GM12878 (cell line): ENCODE measurements around the gene SLC9C2. TPM values are rescaled to one million over a fixed set of nuclear protein-coding genes. Genes with fewer than 3 reads are reported as not detected.

Experiments
- ATAC-seq: fragments of 200-7000 bp; cut with Tn5 transposase; 3 replicates; pipeline ENCODE4 v1.9.1; 2020; ENCODE audit warnings: mild to moderate bottlenecking, moderate library complexity
- BruUV-seq: library from RNA; stranded (reverse); fragments of 400-500 nt; replicated peaks from 2 replicates; lab custom pipeline; 2021; lab: Mats Ljungman, UMichigan
- CTCF ChIA-PET: fragments of 300-600 bp; sonication (Branson Sonifier 250); formaldehyde crosslinking; extraction: SDS; loops from one replicate; lab custom pipeline; 2021; ENCODE audit warnings: inconsistent platforms; lab: Yijun Ruan, JAX
- POLR2A ChIA-PET: fragments of 350-600 bp; formaldehyde crosslinking; extraction: SDS; loops from one replicate; lab custom pipeline; 2021; ENCODE audit warnings: inconsistent platforms; lab: Charles Lee
- RAD21 ChIA-PET: fragments of 300-600 bp; sonication (Branson Sonifier 250); formaldehyde crosslinking; loops from one replicate; lab custom pipeline; 2023; ENCODE audit warnings: antibody characterized with exemption; ENCODE audit not compliant: unreplicated experiment; lab: Charles Lee
- SMC1A ChIA-PET: fragments of 300-600 bp; sonication (Branson Sonifier 250); formaldehyde crosslinking; loops from one replicate; lab custom pipeline; 2023; ENCODE audit not compliant: unreplicated experiment, uncharacterized antibody; lab: Charles Lee
- DNase-seq: peaks from one replicate; pipeline ENCODE4 v3.0.0-alpha.2; 2011; ENCODE audit warnings: low read depth, low spot score
- FAIRE-seq: peaks from 3 replicates; lab custom pipeline; 2011; peaks lifted over from hg19 to GRCh38; lab: Jason Lieb, UNC
- H2AFZ ChIP-seq: 2 replicates; pipeline ENCODE4 v1.6.0; 2011; ENCODE audit warnings: low read depth, low read length, control low read depth; ENCODE audit not compliant: control insufficient read depth
- H3K27ac ChIP-seq: 2 replicates; pipeline ENCODE4 v1.5.1; 2011; ENCODE audit warnings: control low read depth; ENCODE audit not compliant: control insufficient read depth, insufficient read depth
- H3K27me3 ChIP-seq, 2 experiments: replicated peaks in 1 of 2; 2 replicates each; pipeline versions ENCODE4 v1.6.0 to v1.6.1; 2011; ENCODE audit warnings: low read length in 1 of 2; ENCODE audit not compliant: control insufficient read depth in 2 of 2, insufficient read depth in 2 of 2
- H3K36me3 ChIP-seq, 2 experiments: 2 replicates each; pipeline ENCODE4 v1.5.1; 2011; ENCODE audit warnings: low read length in 1 of 2; ENCODE audit not compliant: control insufficient read depth in 2 of 2, insufficient read depth in 2 of 2
- H3K4me1 ChIP-seq: 2 replicates; pipeline ENCODE4 v1.6.1; 2011; ENCODE audit warnings: mild to moderate bottlenecking, low read length, moderate library complexity, mixed read lengths; ENCODE audit not compliant: control insufficient read depth, insufficient read depth
- H3K4me2 ChIP-seq: 2 replicates; pipeline ENCODE4 v1.6.0; 2011; ENCODE audit warnings: control low read depth; ENCODE audit not compliant: control insufficient read depth, insufficient read depth
- H3K4me3 ChIP-seq: fragments of 200-600 bp; sonication (generic); 2 replicates; pipeline ENCODE4 v1.5.1; 2016
- H3K79me2 ChIP-seq: 2 replicates; pipeline ENCODE4 v1.6.0; 2011; ENCODE audit warnings: low read length; ENCODE audit not compliant: control insufficient read depth, insufficient read depth
- H3K9ac ChIP-seq: 2 replicates; pipeline ENCODE4 v1.8.0; 2011; ENCODE audit warnings: low read length, control low read depth, mixed read lengths; ENCODE audit not compliant: control insufficient read depth, insufficient read depth
- H3K9me3 ChIP-seq: replicated peaks from 3 replicates; pipeline ENCODE4 v1.5.1; 2011; ENCODE audit warnings: mild to moderate bottlenecking, low read length; ENCODE audit not compliant: control insufficient read depth, insufficient read depth
- H4K20me1 ChIP-seq: 2 replicates; pipeline ENCODE4 v1.6.0; 2011; ENCODE audit not compliant: control insufficient read depth, insufficient read depth
- BACH1 ChIP-seq: fragments of 450-650 bp; IDR thresholded peaks from 2 replicates; pipeline ENCODE4 v1.6.1; 2017; ENCODE audit warnings: mild to moderate bottlenecking, borderline replicate concordance
- IRF4 ChIP-seq: IDR thresholded peaks from 2 replicates; pipeline ENCODE4 v1.6.1; 2011; ENCODE audit warnings: low read depth, low read length
- KLF5 ChIP-seq: fragments of 450-650 bp; IDR thresholded peaks from 2 replicates; pipeline ENCODE4 v1.6.1; 2014; ENCODE audit warnings: mild to moderate bottlenecking; ENCODE audit not compliant: partially characterized antibody
- TBL1XR1 ChIP-seq: IDR thresholded peaks from 2 replicates; pipeline ENCODE4 v1.6.1; 2012; ENCODE audit warnings: low read depth, low read length, improper control_type of control experiment
- TCF12 ChIP-seq: IDR thresholded peaks from 2 replicates; pipeline ENCODE4 v1.6.1; 2011; ENCODE audit warnings: low read depth, mild to moderate bottlenecking, low read length
- TCF3 ChIP-seq: IDR thresholded peaks from 2 replicates; pipeline ENCODE4 v1.6.1; 2012; ENCODE audit warnings: low read depth, mild to moderate bottlenecking, low read length, borderline replicate concordance; ENCODE audit not compliant: insufficient read depth
- ZNF274 ChIP-seq: IDR thresholded peaks from one replicate; pipeline ENCODE4 v1.8.0; 2011; ENCODE audit not compliant: insufficient read length, insufficient read depth
- WGBS: methylation state at CpG from one replicate; pipeline ENCODE4 v1.1.6; 2016; ENCODE audit warnings: low lambda C conversion rate; ENCODE audit not compliant: insufficient replicate concordance, insufficient coverage; ENCODE audit errors: missing lambda C conversion rate; 5-methylcytosine and 5-hydroxymethylcytosine counted together
- in situ Hi-C: fragments of 300-500 bp; cut with MboI; formaldehyde crosslinking; loops from 9 replicates; pipeline ENCODE4 v1.14.3; 2018; ENCODE audit warnings: mixed read lengths
- intact Hi-C: fragments of 100-400 bp; cut with micrococcal nuclease; formaldehyde crosslinking; loops from one replicate; pipeline ENCODE4 v1.14.2; 2022; ENCODE audit not compliant: unreplicated experiment
- polyA plus RNA-seq, 11 experiments: library from polyadenylated mRNA; depleted of rRNA in 4 of 11; unstranded in 6 of 11; stranded (reverse) in 5 of 11; fragments of >200 nt; fragmentation: Nextera tagmentation in 4 of 11; fragmentation: Illumina TruSeq in 1 of 11; extraction: Ambion mirVana in 4 of 11; extraction: Trizol in 1 of 11; gene quantifications; 1 replicate in 1 of 11; 2 replicates in 10 of 11; pipeline versions ENCODE4 v1.2.1 to v1.2.3, GENCODE V29; 2011 to 2016; ENCODE audit warnings: inconsistent platforms in 2 of 11, missing spikeins in 2 of 11, low read depth in 1 of 11
- total RNA-seq, 4 experiments: library from RNA; depleted of rRNA in 3 of 4; stranded (reverse); fragments of >200 nt in 3 of 4; fragmentation: Illumina TruSeq in 1 of 4; extraction: Trizol in 1 of 4; gene quantifications; 2 replicates each; pipeline versions ENCODE4 v1.2.1 to v1.2.3, GENCODE V29; 2013 to 2021
- TF ChIP-seq, protein P1 (sequence below): IDR thresholded peaks from 2 replicates; pipeline ENCODE4 v1.6.1; 2011; ENCODE audit warnings: low read depth, low read length, improper control_type of control experiment, borderline replicate concordance
- TF ChIP-seq, protein P2 (sequence below): fragments of 450-650 bp; formaldehyde crosslinking; IDR thresholded peaks from 2 replicates; pipeline ENCODE4 v1.4.0; 2020; ENCODE audit warnings: mild to moderate bottlenecking, moderate library complexity
- TF ChIP-seq, protein P3 (sequence below): fragments of 450-650 bp; IDR thresholded peaks from 2 replicates; pipeline ENCODE4 v1.6.1; 2016; ENCODE audit warnings: mild to moderate bottlenecking, moderate library complexity, borderline replicate concordance
- TF ChIP-seq, protein P4 (sequence below), 3 experiments: IDR thresholded peaks in 2 of 3; conservative IDR thresholded peaks in 1 of 3; 2 replicates each; pipeline ENCODE4 v1.5.1; 2011; ENCODE audit warnings: low read depth in 3 of 3, low read length in 3 of 3, mild to moderate bottlenecking in 3 of 3, control low read depth in 2 of 3, moderate library complexity in 2 of 3, inconsistent platforms in 1 of 3, mixed read lengths in 1 of 3; ENCODE audit not compliant: control insufficient read depth in 2 of 3, insufficient read depth in 1 of 3; ENCODE audit errors: extremely low read depth in 1 of 3

The SLC9C2 gene
- total and polyA plus RNA-seq, 10 of the 15 experiments (the other 5 are each of a cell fraction or from before 2014, with no cell fraction given) = not detected

DNA sequence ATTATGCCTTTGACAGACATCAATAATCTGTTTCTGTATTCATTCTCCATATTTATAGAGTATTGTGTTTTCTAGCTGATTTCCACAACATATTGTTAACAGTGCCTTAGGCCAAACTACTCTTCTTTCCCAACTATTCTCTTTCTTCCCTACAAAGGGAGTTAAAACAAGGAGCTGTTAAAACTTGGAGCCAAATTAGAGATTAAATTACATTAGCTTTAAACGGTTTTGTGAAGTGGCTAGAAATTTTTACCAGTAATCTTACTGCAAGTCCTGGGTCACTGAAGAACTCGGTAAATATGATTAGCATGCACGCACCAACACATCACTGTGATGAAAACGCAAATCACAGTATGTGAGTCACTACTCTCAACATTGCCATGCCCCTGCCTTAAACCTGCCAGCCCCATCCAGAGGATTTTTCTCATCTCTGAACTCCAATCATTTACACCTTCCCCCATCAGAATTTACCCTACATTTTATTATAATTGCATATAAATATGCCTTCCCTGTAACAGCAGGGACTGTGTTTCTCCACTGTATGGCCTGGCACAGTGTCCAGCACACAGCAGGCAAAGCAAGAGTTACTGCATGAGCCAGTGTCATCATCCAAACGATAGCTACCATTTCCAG, 127.2 kb downstream of the SLC9C2 start:
- peaks cover 0 to 3% of the 10 kb centered on the region in 2 experiments; a peak in 1 of 4 replicates for H3K36me3 ChIP-seq
- peak overlapping the region; percentile 97 for H2AFZ ChIP-seq
- RAD21 ChIA-PET = interaction anchor here (1.1 to 3.4 kb wide), 5 partner anchors 31 to 392 kb away, joined by 3 to 15 read pairs (median 4); partner anchors contain the start of genes GAS5 and ZBTB37
- POLR2A ChIA-PET = interaction anchor here (0.6 to 1.0 kb wide), 2 partner anchors 54 to 58 kb away, joined by 3 to 4 read pairs; no protein-coding TSS in a partner anchor
- H3K4me1 ChIP-seq = peaks cover 8% of the 10 kb centered on the region
- H4K20me1 ChIP-seq = no peaks in the 10 kb centered on the region
- intact Hi-C loops = loop anchor here (2.0 kb wide), 1 partner anchor 45 kb away; no protein-coding TSS in a partner anchor
- DNase-seq (no peak), FAIRE-seq (no peak), ATAC-seq (no peak)
- BruUV-seq = no TSS peak
- H3K27ac ChIP-seq = peak overlapping the region; percentile 86
- 11% methylated on average over 5 of the region's 5 CpGs for WGBS
- CTCF ChIA-PET = interaction anchor here (0.8 to 1.9 kb wide), 9 partner anchors 23 to 730 kb away, joined by 3 to 7 read pairs (median 4); no protein-coding TSS in a partner anchor
- in situ Hi-C loops = no loop called here
- no peaks in the 10 kb centered on the region for H3K27me3 ChIP-seq
- H3K4me2 ChIP-seq = peak overlapping the region; percentile 98
- H3K9ac ChIP-seq = peak overlapping the region; percentile 70
- peaks cover 6% of the 10 kb centered on the region; the same call in 2 of the 3 replicates for H3K9me3 ChIP-seq
- peak overlapping the region; percentile 78 for H3K4me3 ChIP-seq
- H3K79me2 ChIP-seq = peaks cover 41% of the 10 kb centered on the region
- SMC1A ChIA-PET = interaction anchor here (1.1 to 1.6 kb wide), 3 partner anchors 30 to 58 kb away, joined by 3 to 4 read pairs (median 4); no protein-coding TSS in a partner anchor
- TF ChIP-seq BACH1 = no peak
- no peak for TF ChIP-seq TCF3
- TF ChIP-seq, protein P1, sequence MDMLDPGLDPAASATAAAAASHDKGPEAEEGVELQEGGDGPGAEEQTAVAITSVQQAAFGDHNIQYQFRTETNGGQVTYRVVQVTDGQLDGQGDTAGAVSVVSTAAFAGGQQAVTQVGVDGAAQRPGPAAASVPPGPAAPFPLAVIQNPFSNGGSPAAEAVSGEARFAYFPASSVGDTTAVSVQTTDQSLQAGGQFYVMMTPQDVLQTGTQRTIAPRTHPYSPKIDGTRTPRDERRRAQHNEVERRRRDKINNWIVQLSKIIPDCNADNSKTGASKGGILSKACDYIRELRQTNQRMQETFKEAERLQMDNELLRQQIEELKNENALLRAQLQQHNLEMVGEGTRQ = no peak
- no peak for TF ChIP-seq IRF4
- TF ChIP-seq TCF12 = no peak
- TF ChIP-seq, protein P2, sequence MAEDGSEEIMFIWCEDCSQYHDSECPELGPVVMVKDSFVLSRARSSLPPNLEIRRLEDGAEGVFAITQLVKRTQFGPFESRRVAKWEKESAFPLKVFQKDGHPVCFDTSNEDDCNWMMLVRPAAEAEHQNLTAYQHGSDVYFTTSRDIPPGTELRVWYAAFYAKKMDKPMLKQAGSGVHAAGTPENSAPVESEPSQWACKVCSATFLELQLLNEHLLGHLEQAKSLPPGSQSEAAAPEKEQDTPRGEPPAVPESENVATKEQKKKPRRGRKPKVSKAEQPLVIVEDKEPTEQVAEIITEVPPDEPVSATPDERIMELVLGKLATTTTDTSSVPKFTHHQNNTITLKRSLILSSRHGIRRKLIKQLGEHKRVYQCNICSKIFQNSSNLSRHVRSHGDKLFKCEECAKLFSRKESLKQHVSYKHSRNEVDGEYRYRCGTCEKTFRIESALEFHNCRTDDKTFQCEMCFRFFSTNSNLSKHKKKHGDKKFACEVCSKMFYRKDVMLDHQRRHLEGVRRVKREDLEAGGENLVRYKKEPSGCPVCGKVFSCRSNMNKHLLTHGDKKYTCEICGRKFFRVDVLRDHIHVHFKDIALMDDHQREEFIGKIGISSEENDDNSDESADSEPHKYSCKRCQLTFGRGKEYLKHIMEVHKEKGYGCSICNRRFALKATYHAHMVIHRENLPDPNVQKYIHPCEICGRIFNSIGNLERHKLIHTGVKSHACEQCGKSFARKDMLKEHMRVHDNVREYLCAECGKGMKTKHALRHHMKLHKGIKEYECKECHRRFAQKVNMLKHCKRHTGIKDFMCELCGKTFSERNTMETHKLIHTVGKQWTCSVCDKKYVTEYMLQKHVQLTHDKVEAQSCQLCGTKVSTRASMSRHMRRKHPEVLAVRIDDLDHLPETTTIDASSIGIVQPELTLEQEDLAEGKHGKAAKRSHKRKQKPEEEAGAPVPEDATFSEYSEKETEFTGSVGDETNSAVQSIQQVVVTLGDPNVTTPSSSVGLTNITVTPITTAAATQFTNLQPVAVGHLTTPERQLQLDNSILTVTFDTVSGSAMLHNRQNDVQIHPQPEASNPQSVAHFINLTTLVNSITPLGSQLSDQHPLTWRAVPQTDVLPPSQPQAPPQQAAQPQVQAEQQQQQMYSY (CRISPR knock-in tag) = no peak
- TF ChIP-seq, protein P3, sequence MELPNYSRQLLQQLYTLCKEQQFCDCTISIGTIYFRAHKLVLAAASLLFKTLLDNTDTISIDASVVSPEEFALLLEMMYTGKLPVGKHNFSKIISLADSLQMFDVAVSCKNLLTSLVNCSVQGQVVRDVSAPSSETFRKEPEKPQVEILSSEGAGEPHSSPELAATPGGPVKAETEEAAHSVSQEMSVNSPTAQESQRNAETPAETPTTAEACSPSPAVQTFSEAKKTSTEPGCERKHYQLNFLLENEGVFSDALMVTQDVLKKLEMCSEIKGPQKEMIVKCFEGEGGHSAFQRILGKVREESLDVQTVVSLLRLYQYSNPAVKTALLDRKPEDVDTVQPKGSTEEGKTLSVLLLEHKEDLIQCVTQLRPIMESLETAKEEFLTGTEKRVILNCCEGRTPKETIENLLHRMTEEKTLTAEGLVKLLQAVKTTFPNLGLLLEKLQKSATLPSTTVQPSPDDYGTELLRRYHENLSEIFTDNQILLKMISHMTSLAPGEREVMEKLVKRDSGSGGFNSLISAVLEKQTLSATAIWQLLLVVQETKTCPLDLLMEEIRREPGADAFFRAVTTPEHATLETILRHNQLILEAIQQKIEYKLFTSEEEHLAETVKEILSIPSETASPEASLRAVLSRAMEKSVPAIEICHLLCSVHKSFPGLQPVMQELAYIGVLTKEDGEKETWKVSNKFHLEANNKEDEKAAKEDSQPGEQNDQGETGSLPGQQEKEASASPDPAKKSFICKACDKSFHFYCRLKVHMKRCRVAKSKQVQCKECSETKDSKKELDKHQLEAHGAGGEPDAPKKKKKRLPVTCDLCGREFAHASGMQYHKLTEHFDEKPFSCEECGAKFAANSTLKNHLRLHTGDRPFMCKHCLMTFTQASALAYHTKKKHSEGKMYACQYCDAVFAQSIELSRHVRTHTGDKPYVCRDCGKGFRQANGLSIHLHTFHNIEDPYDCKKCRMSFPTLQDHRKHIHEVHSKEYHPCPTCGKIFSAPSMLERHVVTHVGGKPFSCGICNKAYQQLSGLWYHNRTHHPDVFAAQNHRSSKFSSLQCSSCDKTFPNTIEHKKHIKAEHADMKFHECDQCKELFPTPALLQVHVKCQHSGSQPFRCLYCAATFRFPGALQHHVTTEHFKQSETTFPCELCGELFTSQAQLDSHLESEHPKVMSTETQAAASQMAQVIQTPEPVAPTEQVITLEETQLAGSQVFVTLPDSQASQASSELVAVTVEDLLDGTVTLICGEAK = no peak
- TF ChIP-seq, protein P4, sequence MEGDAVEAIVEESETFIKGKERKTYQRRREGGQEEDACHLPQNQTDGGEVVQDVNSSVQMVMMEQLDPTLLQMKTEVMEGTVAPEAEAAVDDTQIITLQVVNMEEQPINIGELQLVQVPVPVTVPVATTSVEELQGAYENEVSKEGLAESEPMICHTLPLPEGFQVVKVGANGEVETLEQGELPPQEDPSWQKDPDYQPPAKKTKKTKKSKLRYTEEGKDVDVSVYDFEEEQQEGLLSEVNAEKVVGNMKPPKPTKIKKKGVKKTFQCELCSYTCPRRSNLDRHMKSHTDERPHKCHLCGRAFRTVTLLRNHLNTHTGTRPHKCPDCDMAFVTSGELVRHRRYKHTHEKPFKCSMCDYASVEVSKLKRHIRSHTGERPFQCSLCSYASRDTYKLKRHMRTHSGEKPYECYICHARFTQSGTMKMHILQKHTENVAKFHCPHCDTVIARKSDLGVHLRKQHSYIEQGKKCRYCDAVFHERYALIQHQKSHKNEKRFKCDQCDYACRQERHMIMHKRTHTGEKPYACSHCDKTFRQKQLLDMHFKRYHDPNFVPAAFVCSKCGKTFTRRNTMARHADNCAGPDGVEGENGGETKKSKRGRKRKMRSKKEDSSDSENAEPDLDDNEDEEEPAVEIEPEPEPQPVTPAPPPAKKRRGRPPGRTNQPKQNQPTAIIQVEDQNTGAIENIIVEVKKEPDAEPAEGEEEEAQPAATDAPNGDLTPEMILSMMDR (IDR thresholded peaks at IDR 0.05 in 2 of 3, conservative IDR thresholded peaks at IDR 0.05 in 1 of 3; ENCODE audit: control insufficient read depth in 2 of 3, extremely low read depth in 1 of 3, insufficient read depth in 1 of 3, low read depth in 3 of 3, low read length in 3 of 3) = no peak
- TF ChIP-seq KLF5 = no peak
- TF ChIP-seq ZNF274 = no peak
- no peak for TF ChIP-seq TBL1XR1
